Measurements from ENCODE around the gene SCYGR8.

- no peak for TF ChIP-seq CTCF (IDR thresholded peaks at IDR 0.05)
- no peak for TF ChIP-seq POLR2A (IDR thresholded peaks at IDR 0.05)
Measured at GRCh38 chr2:227703961-227704360, 41.7 kb upstream of the SCYGR8 start.
